Cerebellar nuclear complex (tissue), 1 donor: Measurements from ENCODE around the gene ITM2B.

Source experiments
- DNase-seq, 2 experiments: peaks; one replicate each; lab custom pipeline; 2025; lab: John Stamatoyannopoulos, UW

The ITM2B gene

GRCh38 chr13:48311223-48311622 lies 78.2 kb downstream of the ITM2B start:
- DNase-seq, result no peak

- no peak for DNase-seq
Observed at GRCh38 chr13:48315969-48316650, 83.1 kb downstream of the ITM2B start.

GRCh38 chr13:48316826-48317510 lies 84.0 kb downstream of the ITM2B start:
- no peak for DNase-seq

- DNase-seq, result no peak
Observed at GRCh38 chr13:48317511-48318376, 84.7 kb downstream of the ITM2B start.

GRCh38 chr13:48318377-48318811 lies 85.4 kb downstream of the ITM2B start:
- DNase-seq, result no peak

GRCh38 chr13:48318821-48319511 lies 86.0 kb downstream of the ITM2B start:
- no peak for DNase-seq
